ENCODE results near the gene SUCLA2. TPM values are rescaled to one million over a fixed set of nuclear protein-coding genes. Genes with fewer than 3 reads are reported as not detected.

Gene SUCLA2
- total RNA-seq, 1 experiment from 2014 or later: 53.9 TPM

DNA sequence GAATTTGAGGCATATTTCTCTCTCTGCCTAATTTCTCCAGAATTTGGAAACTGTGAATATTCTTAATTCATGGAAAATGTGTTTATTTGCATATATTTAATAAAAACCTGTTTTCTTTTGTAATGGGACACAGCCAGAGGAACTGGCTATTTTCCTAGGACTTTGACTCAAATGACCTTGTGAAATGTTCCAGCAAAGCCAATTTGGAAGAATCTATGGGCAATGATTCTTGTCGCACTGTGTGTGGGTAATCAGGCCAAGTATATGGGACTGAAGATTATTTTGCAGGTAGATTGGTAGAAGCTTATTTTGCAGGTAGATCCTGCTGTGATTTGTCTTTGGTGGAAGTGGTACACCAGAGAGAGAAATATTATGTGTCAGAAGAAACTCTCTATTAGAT lies 38.8 kb downstream of the SUCLA2 start:
- peaks cover 37% of the 10 kb centered on the region for H3K9me3 ChIP-seq (ENCODE audit: control insufficient read depth, low read depth, low read length)
- H2AFZ ChIP-seq (ENCODE audit: low read length): no peak overlapping the region
- no peak overlapping the region for H3K56ac ChIP-seq (ENCODE audit: insufficient read length, low read depth, low read length)
- H4K91ac ChIP-seq (ENCODE audit: insufficient read length, low read depth, low read length): no peak overlapping the region
- H2BK120ac ChIP-seq (ENCODE audit: low read depth, low read length, poor library complexity, severe bottlenecking): no peak overlapping the region
- H3K9ac ChIP-seq (ENCODE audit: extremely low read depth, insufficient read length, low read length): no peak overlapping the region
- H3K79me2 ChIP-seq (ENCODE audit: insufficient read depth, low read length): no peaks in the 10 kb centered on the region
- H3T11ph ChIP-seq (ENCODE audit: low read length): no peak overlapping the region
- no peaks in the 10 kb centered on the region for H3K79me1 ChIP-seq (ENCODE audit: insufficient read depth, low read depth, low read length, poor library complexity, severe bottlenecking)
- no peak overlapping the region for H3K4ac ChIP-seq (ENCODE audit: low read depth, low read length)
- no peak for DNase-seq
- TF ChIP-seq, protein P1, sequence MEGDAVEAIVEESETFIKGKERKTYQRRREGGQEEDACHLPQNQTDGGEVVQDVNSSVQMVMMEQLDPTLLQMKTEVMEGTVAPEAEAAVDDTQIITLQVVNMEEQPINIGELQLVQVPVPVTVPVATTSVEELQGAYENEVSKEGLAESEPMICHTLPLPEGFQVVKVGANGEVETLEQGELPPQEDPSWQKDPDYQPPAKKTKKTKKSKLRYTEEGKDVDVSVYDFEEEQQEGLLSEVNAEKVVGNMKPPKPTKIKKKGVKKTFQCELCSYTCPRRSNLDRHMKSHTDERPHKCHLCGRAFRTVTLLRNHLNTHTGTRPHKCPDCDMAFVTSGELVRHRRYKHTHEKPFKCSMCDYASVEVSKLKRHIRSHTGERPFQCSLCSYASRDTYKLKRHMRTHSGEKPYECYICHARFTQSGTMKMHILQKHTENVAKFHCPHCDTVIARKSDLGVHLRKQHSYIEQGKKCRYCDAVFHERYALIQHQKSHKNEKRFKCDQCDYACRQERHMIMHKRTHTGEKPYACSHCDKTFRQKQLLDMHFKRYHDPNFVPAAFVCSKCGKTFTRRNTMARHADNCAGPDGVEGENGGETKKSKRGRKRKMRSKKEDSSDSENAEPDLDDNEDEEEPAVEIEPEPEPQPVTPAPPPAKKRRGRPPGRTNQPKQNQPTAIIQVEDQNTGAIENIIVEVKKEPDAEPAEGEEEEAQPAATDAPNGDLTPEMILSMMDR (conservative IDR thresholded peaks at IDR 0.05): no peak
- no peak overlapping the region for H4K5ac ChIP-seq (ENCODE audit: insufficient read length, low read depth, low read length)
- H3K18ac ChIP-seq (ENCODE audit: insufficient read length, low read depth, low read length): no peak overlapping the region
- no peak overlapping the region for H4K8ac ChIP-seq (replicated peaks; ENCODE audit: insufficient read length, low read depth, low read length)
- H2AK5ac ChIP-seq (ENCODE audit: insufficient read length, low read length): no peak overlapping the region
- no peaks in the 10 kb centered on the region for H3K4me1 ChIP-seq (ENCODE audit: insufficient read depth, low read length)
- H3K4me2 ChIP-seq (ENCODE audit: insufficient read depth, insufficient read length, low read length): no peak overlapping the region
- H2BK12ac ChIP-seq (ENCODE audit: insufficient read length, low read depth, low read length): no peak overlapping the region
- no peaks in the 10 kb centered on the region for H3K27me3 ChIP-seq (ENCODE audit: insufficient read depth, low read length)
- H3K23me2 ChIP-seq (ENCODE audit: insufficient read length, low read depth, low read length, poor library complexity, severe bottlenecking): no peaks in the 10 kb centered on the region
- H2BK5ac ChIP-seq (ENCODE audit: insufficient read length, low read length): no peak overlapping the region
- no peak overlapping the region for H3K14ac ChIP-seq (ENCODE audit: insufficient read depth, low read length)
- no peak overlapping the region for H3K23ac ChIP-seq (ENCODE audit: insufficient read length, low read depth, low read length)
- H2BK20ac ChIP-seq (ENCODE audit: low read depth, low read length, poor library complexity, severe bottlenecking): no peak overlapping the region
- H3K4me1 Mint-ChIP-seq: no peaks in the 10 kb centered on the region
- peaks cover 83 to 98% (median 89%) of the 10 kb centered on the region in 3 experiments for H3K36me3 Mint-ChIP-seq (ENCODE audit: insufficient read depth in 1 of 3, low read depth in 3 of 3)
- no peaks in the 10 kb centered on the region for H4K20me1 ChIP-seq (ENCODE audit: control insufficient read depth, insufficient read depth, insufficient read length)
- no peak overlapping the region for H3K4me3 Mint-ChIP-seq
- peaks cover 67 to 71% of the 10 kb centered on the region in 2 experiments for H3K9me3 Mint-ChIP-seq
- H2BK15ac ChIP-seq (ENCODE audit: low read depth, low read length): no peak overlapping the region
- H3K27me3 Mint-ChIP-seq (ENCODE audit: low read depth): no peaks in the 10 kb centered on the region; the same call in 1 of the 2 replicates
- no peak overlapping the region for H3K27ac Mint-ChIP-seq
- WGBS (ENCODE audit: extremely low coverage, insufficient read length, low lambda C conversion rate): no CpG with 5 or more reads among the region's 1 CpG
- H3K27ac ChIP-seq (ENCODE audit: insufficient read length, low read depth, low read length): no peak overlapping the region

Measured in H9 (cell line).